ENCODE results near the gene BUD23. TPM values are rescaled to one million over a fixed set of nuclear protein-coding genes. Genes with fewer than 3 reads are reported as not detected.

BUD23 gene
- total RNA-seq, 2 experiments from 2014 or later: 108 TPM

DNA sequence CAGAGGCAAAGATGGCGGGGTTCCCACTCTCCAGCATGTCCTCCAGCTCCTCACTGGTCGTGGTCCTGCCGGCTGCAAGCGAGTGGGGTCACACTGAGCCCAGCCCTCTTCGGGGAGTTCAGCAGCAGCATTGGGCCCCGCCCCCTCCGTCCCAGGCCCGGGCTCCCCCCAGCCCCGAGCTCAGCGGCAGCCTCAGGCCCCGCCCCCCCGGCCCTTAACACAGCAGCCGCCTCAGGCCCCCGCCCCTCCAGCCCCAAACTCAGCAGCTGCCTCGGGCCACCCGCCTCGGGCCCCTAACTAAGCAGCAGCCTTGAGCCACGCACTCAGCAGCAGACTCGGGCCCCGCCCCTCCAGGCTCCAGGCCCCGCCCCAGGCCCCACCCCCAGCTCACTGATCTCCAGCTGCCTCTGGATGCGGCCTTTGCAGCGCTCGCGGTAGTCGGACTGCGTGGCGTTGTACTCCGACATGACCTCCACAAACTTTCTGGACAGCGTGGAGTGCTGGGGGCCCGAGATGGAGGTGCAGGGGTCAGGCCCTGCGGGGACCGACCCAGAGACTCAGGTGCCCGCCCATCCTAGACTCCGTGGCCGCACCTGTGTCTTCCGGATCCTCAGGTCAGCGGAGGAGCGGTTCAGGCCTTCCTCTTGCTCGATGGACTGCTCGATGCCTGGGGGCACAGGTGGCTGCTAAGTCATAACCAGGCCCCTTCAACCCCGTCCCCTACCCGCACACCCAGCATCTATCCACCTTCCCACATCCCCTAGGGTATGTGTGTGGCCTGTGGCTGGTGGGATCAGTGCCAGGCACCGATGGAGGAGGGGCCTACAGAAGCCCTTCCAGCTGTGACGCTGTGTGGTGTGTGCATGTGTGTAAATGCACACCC lies 20.6 kb downstream of the BUD23 start:
- POLR2A ChIA-PET: no interaction called here
- Mint-ChIP-seq H3K4me3 (no peak overlapping the region), H3K4me1 (ENCODE audit: low read depth) (peaks cover 16% of the 10 kb centered on the region), H3K27me3 (no peaks in the 10 kb centered on the region), H3K9me3 (no peaks in the 10 kb centered on the region), H3K27ac (no peak overlapping the region), H3K36me3 (ENCODE audit: low read depth) (peaks cover 6% of the 10 kb centered on the region)
- CTCF ChIA-PET: interaction anchor here (0.6 to 1.9 kb wide), 2 partner anchors 97 kb away, joined by 3 to 5 read pairs; no protein-coding TSS in a partner anchor
- DNase-seq (peak; percentile 59), ATAC-seq (peak; percentile 76)
- intact Hi-C loops (cut with micrococcal nuclease): no loop called here
- TF ChIP-seq, protein P1, sequence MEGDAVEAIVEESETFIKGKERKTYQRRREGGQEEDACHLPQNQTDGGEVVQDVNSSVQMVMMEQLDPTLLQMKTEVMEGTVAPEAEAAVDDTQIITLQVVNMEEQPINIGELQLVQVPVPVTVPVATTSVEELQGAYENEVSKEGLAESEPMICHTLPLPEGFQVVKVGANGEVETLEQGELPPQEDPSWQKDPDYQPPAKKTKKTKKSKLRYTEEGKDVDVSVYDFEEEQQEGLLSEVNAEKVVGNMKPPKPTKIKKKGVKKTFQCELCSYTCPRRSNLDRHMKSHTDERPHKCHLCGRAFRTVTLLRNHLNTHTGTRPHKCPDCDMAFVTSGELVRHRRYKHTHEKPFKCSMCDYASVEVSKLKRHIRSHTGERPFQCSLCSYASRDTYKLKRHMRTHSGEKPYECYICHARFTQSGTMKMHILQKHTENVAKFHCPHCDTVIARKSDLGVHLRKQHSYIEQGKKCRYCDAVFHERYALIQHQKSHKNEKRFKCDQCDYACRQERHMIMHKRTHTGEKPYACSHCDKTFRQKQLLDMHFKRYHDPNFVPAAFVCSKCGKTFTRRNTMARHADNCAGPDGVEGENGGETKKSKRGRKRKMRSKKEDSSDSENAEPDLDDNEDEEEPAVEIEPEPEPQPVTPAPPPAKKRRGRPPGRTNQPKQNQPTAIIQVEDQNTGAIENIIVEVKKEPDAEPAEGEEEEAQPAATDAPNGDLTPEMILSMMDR (IDR thresholded peaks at IDR 0.05): no peak

- Mint-ChIP-seq H3K27ac (no peak overlapping the region), H3K4me3 (no peak overlapping the region), H3K27me3 (no peaks in the 10 kb centered on the region), H3K9me3 (no peaks in the 10 kb centered on the region), H3K4me1 (ENCODE audit: low read depth) (peaks cover 16% of the 10 kb centered on the region), H3K36me3 (ENCODE audit: low read depth) (peaks cover 6% of the 10 kb centered on the region)
- POLR2A ChIA-PET: interaction anchor here (1.0 kb wide), 1 partner anchor 11 kb away, joined by 5 read pairs; no protein-coding TSS in a partner anchor
- DNase-seq (no peak), ATAC-seq (no peak)
- intact Hi-C loops (cut with micrococcal nuclease): no loop called here
- TF ChIP-seq, protein P1 (IDR thresholded peaks at IDR 0.05): no peak
- CTCF ChIA-PET: interaction anchor here (1.1 to 1.9 kb wide), 4 partner anchors 20 to 98 kb away, joined by 3 to 5 read pairs (median 3); no protein-coding TSS in a partner anchor
Measured at GRCh38 chr7:73704640-73705550, 21.5 kb downstream of the BUD23 start.

DNA sequence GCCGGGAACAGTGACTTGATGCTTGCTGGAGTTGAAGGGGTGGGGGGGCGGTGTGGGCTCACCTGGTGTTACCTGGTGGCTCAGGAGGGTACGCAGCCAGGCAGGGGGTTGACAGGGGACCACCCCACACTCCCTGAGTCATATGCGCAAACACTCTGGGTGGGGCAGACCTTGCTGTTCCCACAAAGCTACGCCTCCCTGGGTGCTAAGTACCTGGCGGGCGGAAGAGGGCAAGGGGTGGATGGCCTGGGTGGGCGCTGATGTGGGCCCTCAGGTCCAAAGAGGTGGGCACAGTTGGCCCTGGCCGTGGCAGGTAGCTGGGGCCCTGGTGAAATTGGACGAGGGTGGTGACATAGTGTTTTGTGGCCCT lies 22.1 kb downstream of the BUD23 start:
- ATAC-seq: no peak
- CTCF ChIA-PET: interaction anchor here (1.1 to 1.9 kb wide), 4 partner anchors 20 to 99 kb away, joined by 3 to 5 read pairs (median 3); no protein-coding TSS in a partner anchor
- H3K4me1 Mint-ChIP-seq (ENCODE audit: low read depth): peaks cover 16% of the 10 kb centered on the region
- no peaks in the 10 kb centered on the region for H3K27me3 Mint-ChIP-seq
- H3K4me3 Mint-ChIP-seq: no peak overlapping the region
- no peak overlapping the region for H3K27ac Mint-ChIP-seq
- no peak for DNase-seq
- POLR2A ChIA-PET: interaction anchor here (1.0 to 1.2 kb wide), 2 partner anchors 10 to 30 kb away, joined by 5 read pairs; no protein-coding TSS in a partner anchor
- intact Hi-C loops (cut with micrococcal nuclease): no loop called here
- H3K36me3 Mint-ChIP-seq (ENCODE audit: low read depth): peaks cover 6% of the 10 kb centered on the region
- TF ChIP-seq, protein P1 (IDR thresholded peaks at IDR 0.05): no peak
- no peaks in the 10 kb centered on the region for H3K9me3 Mint-ChIP-seq

DNA sequence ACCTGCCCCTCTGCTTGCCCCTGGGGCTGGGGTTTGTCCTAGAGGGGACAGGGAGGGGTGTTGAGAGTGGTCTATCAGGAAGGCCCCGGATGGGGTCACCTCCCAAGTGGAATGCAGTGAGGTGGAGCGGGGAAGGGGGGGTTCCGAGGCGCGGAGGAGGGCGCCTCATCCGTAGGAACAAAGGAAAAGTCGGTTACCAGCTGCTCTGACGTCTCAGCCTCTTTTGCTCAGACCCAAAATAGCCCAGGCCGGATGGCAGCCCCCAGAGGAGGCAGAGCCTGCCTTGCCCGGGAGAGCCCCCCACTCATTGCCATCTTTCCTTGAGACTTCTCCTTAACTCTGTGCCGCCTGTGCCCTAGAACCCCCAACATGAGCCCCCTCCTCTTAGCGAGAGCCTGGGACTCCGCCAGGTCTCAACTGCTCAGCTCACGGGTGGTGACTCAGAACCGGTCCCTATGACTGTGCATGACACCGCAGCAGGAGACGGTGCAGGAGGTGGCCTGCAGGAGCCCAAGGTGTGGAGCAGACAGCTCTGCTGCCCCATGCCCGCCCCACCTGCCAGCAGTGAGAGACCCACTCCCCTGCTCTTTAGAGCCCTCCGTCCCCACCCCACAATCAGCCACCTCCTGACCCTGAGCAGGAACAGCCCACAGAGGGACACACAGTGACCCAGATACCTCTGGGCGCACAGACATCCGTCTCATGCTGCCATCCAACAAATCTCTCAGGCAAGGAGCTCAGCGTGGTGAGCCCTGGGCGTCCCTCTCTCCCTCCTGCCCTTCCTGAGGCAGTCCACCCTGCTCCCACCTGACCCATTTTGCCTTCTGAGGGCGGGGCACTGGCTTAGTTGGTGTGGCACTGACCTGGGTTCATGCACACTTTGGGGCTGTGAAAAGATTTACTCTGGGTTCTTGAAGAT lies 23.0 kb downstream of the BUD23 start:
- peaks cover 6% of the 10 kb centered on the region for H3K36me3 Mint-ChIP-seq (ENCODE audit: low read depth)
- no peak overlapping the region for H3K27ac Mint-ChIP-seq
- ChIA-PET POLR2A (interaction anchor here (1.0 to 1.2 kb wide), 2 partner anchors 9 to 29 kb away, joined by 5 read pairs; no protein-coding TSS in a partner anchor), CTCF (interaction anchor here (1.1 to 1.9 kb wide), 7 partner anchors 10 to 100 kb away, joined by 3 to 5 read pairs (median 4); no protein-coding TSS in a partner anchor)
- intact Hi-C loops (cut with micrococcal nuclease): no loop called here
- peak; percentile 76 for ATAC-seq
- H3K27me3 Mint-ChIP-seq: no peaks in the 10 kb centered on the region
- H3K4me3 Mint-ChIP-seq: no peak overlapping the region
- TF ChIP-seq, protein P1 (IDR thresholded peaks at IDR 0.05): no peak
- H3K9me3 Mint-ChIP-seq: no peaks in the 10 kb centered on the region
- H3K4me1 Mint-ChIP-seq (ENCODE audit: low read depth): peaks cover 16% of the 10 kb centered on the region
- peak; percentile 55 for DNase-seq

Data from activated CD8-positive, alpha-beta T cell treated with anti-CD3 and anti-CD28 coated beads for 36 hours (primary cell).